GM12873 (cell line): ENCODE data around the gene TUBB2B.

ENCODE experiments used
- TF ChIP-seq, protein P1 (sequence below): IDR thresholded peaks from 2 replicates; pipeline ENCODE4 v1.5.1; 2012; ENCODE audit warnings: low read depth, mild to moderate bottlenecking, moderate library complexity, low read length, control low read depth; ENCODE audit not compliant: insufficient read depth; ENCODE audit errors: missing control alignments

TUBB2B gene

DNA sequence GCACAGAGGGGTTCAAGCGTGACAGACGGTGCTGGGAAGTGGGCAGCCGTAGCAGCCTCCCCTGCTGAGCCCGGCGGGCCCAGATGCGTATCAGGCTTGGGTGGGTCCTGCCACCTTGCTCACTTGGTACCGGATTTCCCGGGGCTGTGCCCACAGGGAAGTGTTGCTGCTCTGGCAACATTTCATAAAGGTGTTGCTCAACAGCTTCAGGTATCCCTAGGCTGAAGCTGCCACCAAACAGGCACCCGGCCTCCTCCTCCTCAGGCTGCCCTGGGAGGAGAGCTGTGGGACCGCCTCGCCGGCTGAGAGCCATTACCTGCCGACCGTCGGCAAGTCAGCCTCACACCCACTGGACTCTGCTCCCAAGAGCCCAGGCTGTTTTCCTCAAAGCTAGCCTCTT is 42.8 kb upstream of the TUBB2B start:
- TF ChIP-seq, protein P1, sequence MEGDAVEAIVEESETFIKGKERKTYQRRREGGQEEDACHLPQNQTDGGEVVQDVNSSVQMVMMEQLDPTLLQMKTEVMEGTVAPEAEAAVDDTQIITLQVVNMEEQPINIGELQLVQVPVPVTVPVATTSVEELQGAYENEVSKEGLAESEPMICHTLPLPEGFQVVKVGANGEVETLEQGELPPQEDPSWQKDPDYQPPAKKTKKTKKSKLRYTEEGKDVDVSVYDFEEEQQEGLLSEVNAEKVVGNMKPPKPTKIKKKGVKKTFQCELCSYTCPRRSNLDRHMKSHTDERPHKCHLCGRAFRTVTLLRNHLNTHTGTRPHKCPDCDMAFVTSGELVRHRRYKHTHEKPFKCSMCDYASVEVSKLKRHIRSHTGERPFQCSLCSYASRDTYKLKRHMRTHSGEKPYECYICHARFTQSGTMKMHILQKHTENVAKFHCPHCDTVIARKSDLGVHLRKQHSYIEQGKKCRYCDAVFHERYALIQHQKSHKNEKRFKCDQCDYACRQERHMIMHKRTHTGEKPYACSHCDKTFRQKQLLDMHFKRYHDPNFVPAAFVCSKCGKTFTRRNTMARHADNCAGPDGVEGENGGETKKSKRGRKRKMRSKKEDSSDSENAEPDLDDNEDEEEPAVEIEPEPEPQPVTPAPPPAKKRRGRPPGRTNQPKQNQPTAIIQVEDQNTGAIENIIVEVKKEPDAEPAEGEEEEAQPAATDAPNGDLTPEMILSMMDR = no peak

DNA sequence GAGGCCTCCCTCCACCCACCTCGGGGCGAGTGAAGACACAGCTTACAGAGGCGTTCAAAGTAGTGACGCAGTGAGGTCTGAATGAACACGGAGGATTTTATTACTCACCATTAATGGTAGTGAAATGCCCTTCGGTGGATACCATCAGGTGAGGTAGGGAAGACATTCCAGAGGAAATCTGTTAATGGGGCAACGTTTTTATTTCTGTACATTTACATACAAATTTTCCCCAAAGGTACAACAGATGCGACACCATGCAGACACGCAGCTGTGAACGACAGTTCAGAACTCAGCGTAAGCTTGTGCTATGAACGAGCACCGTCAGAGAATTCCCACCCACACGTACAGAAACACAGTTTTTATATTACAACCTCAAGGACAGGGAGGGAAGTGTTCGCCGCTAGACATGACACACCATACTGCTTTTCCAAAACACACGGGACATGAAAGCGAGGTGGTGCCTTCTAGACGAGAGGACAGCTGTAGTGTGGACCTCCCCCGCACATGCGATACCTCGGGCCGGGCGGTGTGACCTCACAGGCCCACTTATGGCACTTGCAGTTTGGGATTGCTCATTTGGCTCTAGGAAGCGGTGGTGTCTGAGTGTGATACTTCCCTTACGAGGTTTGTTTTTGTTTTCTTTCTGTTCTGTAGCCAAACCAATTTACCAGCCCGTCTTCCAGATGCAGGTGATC is 42.0 kb upstream of the TUBB2B start:
- TF ChIP-seq, protein P1 = no peak

DNA sequence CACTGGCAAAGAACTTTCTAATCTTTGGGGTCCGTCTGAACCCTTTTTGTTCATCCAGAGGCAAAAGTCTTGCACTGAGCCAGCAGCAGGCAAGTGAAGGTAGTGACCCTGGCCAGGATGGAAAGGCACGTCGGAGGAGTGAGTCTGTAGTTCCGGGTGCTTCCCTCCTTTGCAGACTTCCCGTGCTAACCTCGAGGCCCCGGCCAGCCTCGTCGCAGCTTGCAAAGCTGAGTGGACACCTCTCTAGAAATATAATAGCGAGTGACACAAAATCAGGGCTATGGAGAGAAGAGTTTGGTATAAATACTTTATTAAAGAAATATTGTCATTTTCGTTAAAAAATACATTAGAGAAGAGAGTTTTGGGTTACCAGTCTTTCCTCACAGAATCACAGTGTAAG is 41.2 kb upstream of the TUBB2B start:
- TF ChIP-seq, protein P1 = no peak

DNA sequence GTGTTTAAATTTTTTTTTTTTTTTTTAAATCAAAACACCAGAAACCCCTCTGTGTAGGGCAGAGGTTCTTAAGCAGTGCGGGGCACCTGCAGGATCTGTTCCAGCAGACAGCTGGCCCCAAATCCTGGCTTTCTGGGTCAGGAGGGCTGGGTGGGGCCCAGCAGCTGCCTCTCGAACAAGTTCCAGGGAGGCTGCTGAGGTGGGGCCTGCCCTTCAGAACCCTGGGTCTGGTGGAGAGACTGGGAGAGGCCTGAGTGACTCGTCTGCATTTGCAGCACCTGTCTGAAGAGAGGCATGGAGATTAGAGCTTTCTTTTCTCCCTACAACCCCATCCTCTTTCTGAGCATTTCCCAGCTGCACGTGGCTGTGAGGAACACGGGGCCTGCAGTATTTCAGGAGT is 39.7 kb upstream of the TUBB2B start:
- TF ChIP-seq, protein P1 = no peak

DNA sequence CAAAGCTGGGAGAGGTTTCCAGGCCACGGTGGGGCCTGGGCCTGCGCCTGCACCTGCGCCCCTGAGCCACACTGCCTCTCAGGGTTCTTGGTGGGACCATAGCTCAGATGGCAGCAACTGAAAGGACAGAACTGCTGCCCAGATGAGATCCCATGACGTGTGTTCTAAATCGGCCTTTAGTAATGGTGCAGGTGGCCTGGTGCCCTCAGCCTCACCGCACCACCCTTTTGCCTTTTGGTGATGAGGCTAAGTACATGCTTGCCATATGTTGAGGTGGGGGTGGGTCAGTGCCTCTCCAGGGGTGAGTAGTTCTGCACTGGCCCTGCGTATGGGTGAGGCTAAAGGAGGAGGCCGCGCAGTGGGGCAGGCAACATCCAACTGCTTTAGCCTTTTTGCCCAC is 38.7 kb upstream of the TUBB2B start:
- TF ChIP-seq, protein P1 = no peak

DNA sequence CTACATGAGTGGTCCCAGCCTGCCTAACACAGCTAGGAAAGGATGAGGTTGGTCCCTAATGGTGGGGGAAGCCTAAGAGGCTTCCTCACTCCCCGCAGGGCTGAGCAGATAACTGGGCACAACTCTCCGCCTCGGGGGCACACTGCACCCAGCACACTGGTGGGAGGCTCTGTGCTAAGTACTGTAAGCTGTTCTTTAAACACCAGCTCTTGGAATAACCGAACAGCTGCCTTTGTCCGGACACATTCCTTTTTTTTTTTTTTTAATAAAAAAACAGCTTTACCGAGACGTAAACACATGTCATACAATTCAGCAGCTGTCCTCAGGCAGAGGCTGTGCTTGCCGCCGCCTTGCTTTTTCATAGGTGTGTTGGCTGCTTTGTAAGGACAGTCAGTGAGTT is 38.2 kb upstream of the TUBB2B start:
- TF ChIP-seq, protein P1 = no peak

DNA sequence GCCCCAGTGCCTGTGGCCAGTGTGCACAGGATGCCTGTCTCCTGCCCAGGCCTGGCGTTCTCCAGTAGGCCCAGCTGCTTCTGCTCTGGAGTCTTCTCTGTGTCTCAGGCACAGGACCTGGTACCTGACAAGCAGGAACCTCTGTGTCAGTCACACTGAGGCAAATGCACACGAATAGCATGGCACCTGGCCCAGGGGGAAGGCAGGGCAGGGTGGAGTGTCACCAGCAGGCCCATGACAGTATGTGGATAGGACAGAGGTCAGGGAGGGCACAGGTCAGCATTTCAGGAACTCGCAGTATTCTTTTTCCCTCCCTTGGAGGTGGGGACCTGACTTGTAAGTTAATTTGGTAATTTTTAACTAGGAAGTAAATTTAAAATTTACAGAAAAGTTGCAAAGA is 36.9 kb upstream of the TUBB2B start:
- TF ChIP-seq, protein P1 = no peak
